ENCODE results near the gene HDAC9. TPM values are rescaled to one million over a fixed set of nuclear protein-coding genes. Genes with fewer than 3 reads are reported as not detected.

The HDAC9 gene
- polyA plus RNA-seq, 3 donors = 41.7 to 51.2 (median 44.2) TPM

DNA sequence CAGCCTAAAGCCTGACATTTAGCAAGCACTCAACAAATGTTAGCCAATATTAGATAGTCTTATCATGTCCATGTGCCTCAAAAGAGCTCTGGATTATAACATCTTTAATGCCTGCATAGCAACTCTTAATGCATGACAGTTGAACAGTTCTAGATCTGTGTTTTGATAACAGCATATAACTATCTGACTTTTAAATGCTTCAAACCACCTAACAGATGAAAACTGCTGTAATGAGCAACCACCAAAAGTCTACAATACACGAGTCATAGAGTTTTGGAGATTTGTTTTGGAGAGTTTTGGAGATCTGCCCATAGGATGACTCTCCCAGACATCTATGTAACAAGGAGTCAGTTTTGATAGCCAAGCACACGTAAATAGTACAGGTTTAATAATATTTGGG is 394.6 kb downstream of the HDAC9 start:
- intact Hi-C loops (cut with micrococcal nuclease) = no loop called here
- TF ChIP-seq, protein P1, sequence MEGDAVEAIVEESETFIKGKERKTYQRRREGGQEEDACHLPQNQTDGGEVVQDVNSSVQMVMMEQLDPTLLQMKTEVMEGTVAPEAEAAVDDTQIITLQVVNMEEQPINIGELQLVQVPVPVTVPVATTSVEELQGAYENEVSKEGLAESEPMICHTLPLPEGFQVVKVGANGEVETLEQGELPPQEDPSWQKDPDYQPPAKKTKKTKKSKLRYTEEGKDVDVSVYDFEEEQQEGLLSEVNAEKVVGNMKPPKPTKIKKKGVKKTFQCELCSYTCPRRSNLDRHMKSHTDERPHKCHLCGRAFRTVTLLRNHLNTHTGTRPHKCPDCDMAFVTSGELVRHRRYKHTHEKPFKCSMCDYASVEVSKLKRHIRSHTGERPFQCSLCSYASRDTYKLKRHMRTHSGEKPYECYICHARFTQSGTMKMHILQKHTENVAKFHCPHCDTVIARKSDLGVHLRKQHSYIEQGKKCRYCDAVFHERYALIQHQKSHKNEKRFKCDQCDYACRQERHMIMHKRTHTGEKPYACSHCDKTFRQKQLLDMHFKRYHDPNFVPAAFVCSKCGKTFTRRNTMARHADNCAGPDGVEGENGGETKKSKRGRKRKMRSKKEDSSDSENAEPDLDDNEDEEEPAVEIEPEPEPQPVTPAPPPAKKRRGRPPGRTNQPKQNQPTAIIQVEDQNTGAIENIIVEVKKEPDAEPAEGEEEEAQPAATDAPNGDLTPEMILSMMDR (IDR thresholded peaks at IDR 0.05) = no peak
- Histone ChIP-seq H3K9ac (ENCODE audit: insufficient read depth, low read length, poor library complexity, severe bottlenecking) (no peak overlapping the region), H2AFZ (ENCODE audit: insufficient read depth, low read depth, low read length, poor library complexity, severe bottlenecking) (no peak overlapping the region), H3K9me3 (replicated peaks in 1 of 2; ENCODE audit: control insufficient read depth in 1 of 2, insufficient read depth in 1 of 2, low read length in 2 of 2) (peaks cover 0 to 3% of the 10 kb centered on the region in 2 donors), H3K4me1 (ENCODE audit: control insufficient read depth in 1 of 2, insufficient read depth in 2 of 2, low read length in 2 of 2) (no peaks in the 10 kb centered on the region), H4K20me1 (ENCODE audit: insufficient read depth, low read length) (no peaks in the 10 kb centered on the region), H3K4me2 (replicated peaks; ENCODE audit: extremely low read depth, low read length, poor library complexity, severe bottlenecking) (no peak overlapping the region), H3K27ac (ENCODE audit: low read depth in 1 of 2, low read length in 2 of 2) (no peak overlapping the region), H3K27me3 (ENCODE audit: control insufficient read depth in 2 of 2, insufficient read depth in 2 of 2, low read length in 2 of 2) (no peaks in the 10 kb centered on the region), H3K79me2 (ENCODE audit: insufficient read depth, low read length) (no peaks in the 10 kb centered on the region), H3K36me3 (replicated peaks in 1 of 2; ENCODE audit: control insufficient read depth in 1 of 2, insufficient read depth in 2 of 2, low read length in 2 of 2) (no peaks in the 10 kb centered on the region), H3K4me3 (replicated peaks in 1 of 3; ENCODE audit: low read depth in 2 of 3, low read length in 3 of 3) (no peak overlapping the region)
- Mint-ChIP-seq H3K9me3 (peaks cover 0 to 6% (median 3%) of the 10 kb centered on the region in 7 donors), H3K4me3 (no peak overlapping the region), H3K4me1 (no peaks in the 10 kb centered on the region), H3K27ac (no peak overlapping the region), H3K27me3 (ENCODE audit: low read depth in 3 of 3) (no peaks in the 10 kb centered on the region), H3K36me3 (no peaks in the 10 kb centered on the region)
- no peak for DNase-seq
- no CpG with 5 or more reads among the region's 2 CpGs for WGBS (ENCODE audit: insufficient coverage)

DNA sequence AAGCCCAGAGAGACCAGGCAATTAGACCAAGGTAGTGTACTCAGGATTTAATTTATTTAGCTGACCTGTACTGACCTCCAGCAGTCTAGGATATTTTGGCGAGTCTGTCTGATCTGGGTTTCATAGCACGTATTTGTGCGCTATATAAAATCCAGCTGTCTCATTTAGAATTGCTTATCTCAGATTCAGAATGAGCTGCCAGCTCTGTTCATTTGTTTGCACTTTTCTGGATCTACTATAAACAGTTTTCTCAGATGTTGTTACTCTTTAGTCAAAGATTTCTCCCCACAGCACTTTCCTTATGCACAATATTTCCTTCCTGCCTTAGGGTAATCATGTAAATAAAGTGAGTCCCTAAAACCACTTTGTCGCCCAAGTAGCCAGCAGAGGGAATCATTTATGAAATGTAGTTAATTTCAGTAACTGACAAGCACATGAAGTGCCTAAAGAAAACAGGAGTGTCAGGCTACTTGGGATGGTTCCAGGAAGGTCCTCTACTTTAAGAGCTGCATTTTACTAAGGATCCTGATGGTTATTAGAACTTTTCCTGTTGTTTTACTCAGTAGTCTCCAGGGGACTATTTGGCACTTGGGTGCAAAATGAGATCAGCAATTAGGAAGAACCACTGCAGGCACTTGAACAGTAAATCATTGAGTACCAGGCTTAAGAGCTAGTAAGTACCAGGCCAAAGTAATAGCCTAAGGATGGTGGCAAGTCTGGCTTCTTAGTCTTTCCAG is 395.5 kb downstream of the HDAC9 start:
- Histone ChIP-seq H3K27me3 (ENCODE audit: control insufficient read depth in 2 of 2, insufficient read depth in 2 of 2, low read length in 2 of 2) (no peaks in the 10 kb centered on the region), H3K27ac (ENCODE audit: low read depth in 1 of 2, low read length in 2 of 2) (no peak overlapping the region), H3K9ac (ENCODE audit: insufficient read depth, low read length, poor library complexity, severe bottlenecking) (no peak overlapping the region), H3K4me3 (replicated peaks in 1 of 3; ENCODE audit: low read depth in 2 of 3, low read length in 3 of 3) (no peak overlapping the region), H3K4me1 (ENCODE audit: control insufficient read depth in 1 of 2, insufficient read depth in 2 of 2, low read length in 2 of 2) (no peaks in the 10 kb centered on the region), H2AFZ (ENCODE audit: insufficient read depth, low read depth, low read length, poor library complexity, severe bottlenecking) (no peak overlapping the region), H3K9me3 (replicated peaks in 1 of 2; ENCODE audit: control insufficient read depth in 1 of 2, insufficient read depth in 1 of 2, low read length in 2 of 2) (peaks cover 0 to 3% of the 10 kb centered on the region in 2 donors), H3K36me3 (replicated peaks in 1 of 2; ENCODE audit: control insufficient read depth in 1 of 2, insufficient read depth in 2 of 2, low read length in 2 of 2) (no peaks in the 10 kb centered on the region), H3K79me2 (ENCODE audit: insufficient read depth, low read length) (no peaks in the 10 kb centered on the region), H3K4me2 (replicated peaks; ENCODE audit: extremely low read depth, low read length, poor library complexity, severe bottlenecking) (no peak overlapping the region), H4K20me1 (ENCODE audit: insufficient read depth, low read length) (no peaks in the 10 kb centered on the region)
- H3K27ac Mint-ChIP-seq = no peak overlapping the region
- no peak for DNase-seq
- H3K9me3 Mint-ChIP-seq = peaks cover 0 to 6% (median 3%) of the 10 kb centered on the region in 7 donors
- intact Hi-C loops (cut with micrococcal nuclease) = no loop called here
- H3K27me3 Mint-ChIP-seq (ENCODE audit: low read depth in 3 of 3) = no peaks in the 10 kb centered on the region
- H3K4me1 Mint-ChIP-seq = no peaks in the 10 kb centered on the region
- WGBS (ENCODE audit: insufficient coverage) = 100% methylated on average over 3 of the region's 4 CpGs
- H3K4me3 Mint-ChIP-seq = no peak overlapping the region
- H3K36me3 Mint-ChIP-seq = no peaks in the 10 kb centered on the region
- TF ChIP-seq, protein P1 (IDR thresholded peaks at IDR 0.05) = no peak
